ENCODE measurements around the gene ADGRF1. TPM values are rescaled to one million over a fixed set of nuclear protein-coding genes. Genes with fewer than 3 reads are reported as not detected.
A peak's percentile ranks its signal among the peaks of the same experiment; 100 is the strongest.
"Not testable (repeated sequence)": the region's sequence is repeated elsewhere in the genome, so short reads cannot be mapped to it uniquely, and the experiment has no call there.

The ADGRF1 gene
- polyA plus RNA-seq (ENCODE audit: insufficient read length in 4 of 4), result 10 to 100 TPM in 3 of 4 donors, under 1 TPM in 1; 0.86 to 58.5 (median 51.7) TPM

- peak in 2 of 4 donors; percentile 53 to 66 for DNase-seq (ENCODE audit: low read depth in 4 of 4, low spot score in 3 of 4)
Observed at GRCh38 chr6:47042275-47042791, at the start of gene ADGRF1. ADGRF1 (minus strand) TSS chr6:47042332; CDS start chr6:47029061, 13,271 bp downstream.

GRCh38 chr6:47090881-47091280 is 48.7 kb upstream of the ADGRF1 start:
- DNase-seq (ENCODE audit: low read depth in 4 of 4, low spot score in 3 of 4), result no peak

- DNase-seq (ENCODE audit: low read depth in 4 of 4, low spot score in 3 of 4), result not testable (repeated sequence)
Observed at GRCh38 chr6:47089473-47089872, 47.3 kb upstream of the ADGRF1 start.

- no peak for DNase-seq (ENCODE audit: low read depth in 4 of 4, low spot score in 3 of 4)
Observed at GRCh38 chr6:47086051-47086770, 44.1 kb upstream of the ADGRF1 start.

- no peak for DNase-seq (ENCODE audit: low read depth in 4 of 4, low spot score in 3 of 4)
Observed at GRCh38 chr6:47084610-47085009, 42.5 kb upstream of the ADGRF1 start.

GRCh38 chr6:47083586-47084047 is 41.5 kb upstream of the ADGRF1 start:
- peak; percentile 76 to 85 (median 81) for DNase-seq (ENCODE audit: low read depth in 4 of 4, low spot score in 3 of 4)

GRCh38 chr6:47080083-47080596 is 38.0 kb upstream of the ADGRF1 start:
- no peak for DNase-seq (ENCODE audit: low read depth in 4 of 4, low spot score in 3 of 4)

- DNase-seq (ENCODE audit: low read depth in 4 of 4, low spot score in 3 of 4), result no peak
Observed at GRCh38 chr6:47079638-47080037, 37.5 kb upstream of the ADGRF1 start.

GRCh38 chr6:47078991-47079390 is 36.9 kb upstream of the ADGRF1 start:
- DNase-seq (ENCODE audit: low read depth in 4 of 4, low spot score in 3 of 4), result no peak

- DNase-seq (ENCODE audit: low read depth in 4 of 4, low spot score in 3 of 4), result peak in 3 of 4 donors; percentile 44 to 51 (median 50)
Observed at GRCh38 chr6:47076422-47077344, 34.6 kb upstream of the ADGRF1 start.

- DNase-seq (ENCODE audit: low read depth in 4 of 4, low spot score in 3 of 4), result no peak
Observed at GRCh38 chr6:47075741-47076421, 33.7 kb upstream of the ADGRF1 start.

GRCh38 chr6:47075168-47075567 is 33.0 kb upstream of the ADGRF1 start:
- no peak for DNase-seq (ENCODE audit: low read depth in 4 of 4, low spot score in 3 of 4)

- no peak for DNase-seq (ENCODE audit: low read depth in 4 of 4, low spot score in 3 of 4)
Observed at GRCh38 chr6:47073125-47074110, 31.3 kb upstream of the ADGRF1 start.

GRCh38 chr6:47072667-47073066 is 30.5 kb upstream of the ADGRF1 start:
- no peak for DNase-seq (ENCODE audit: low read depth in 4 of 4, low spot score in 3 of 4)

GRCh38 chr6:47071681-47072080 is 29.5 kb upstream of the ADGRF1 start:
- no peak for DNase-seq (ENCODE audit: low read depth in 4 of 4, low spot score in 3 of 4)

GRCh38 chr6:47070461-47070860 is 28.3 kb upstream of the ADGRF1 start:
- DNase-seq (ENCODE audit: low read depth in 4 of 4, low spot score in 3 of 4), result no peak

- DNase-seq (ENCODE audit: low read depth in 4 of 4, low spot score in 3 of 4), result no peak
Observed at GRCh38 chr6:47069156-47069555, 27.0 kb upstream of the ADGRF1 start.

- no peak for DNase-seq (ENCODE audit: low read depth in 4 of 4, low spot score in 3 of 4)
Observed at GRCh38 chr6:47066418-47066817, 24.3 kb upstream of the ADGRF1 start.

GRCh38 chr6:47064274-47064673 is 22.1 kb upstream of the ADGRF1 start:
- no peak for DNase-seq (ENCODE audit: low read depth in 4 of 4, low spot score in 3 of 4)

Measured in left renal pelvis (tissue), 4 donors.